Eye (tissue), 1 donor: ENCODE data around the gene CDT1.
"Not testable (repeated sequence)": the region's sequence is repeated elsewhere in the genome, so short reads cannot be mapped to it uniquely, and the experiment has no call there.

ENCODE experiments used
- DNase-seq: peaks from one replicate; pipeline ENCODE4 v3.0.0-alpha.2; 2015

CDT1 gene

DNA sequence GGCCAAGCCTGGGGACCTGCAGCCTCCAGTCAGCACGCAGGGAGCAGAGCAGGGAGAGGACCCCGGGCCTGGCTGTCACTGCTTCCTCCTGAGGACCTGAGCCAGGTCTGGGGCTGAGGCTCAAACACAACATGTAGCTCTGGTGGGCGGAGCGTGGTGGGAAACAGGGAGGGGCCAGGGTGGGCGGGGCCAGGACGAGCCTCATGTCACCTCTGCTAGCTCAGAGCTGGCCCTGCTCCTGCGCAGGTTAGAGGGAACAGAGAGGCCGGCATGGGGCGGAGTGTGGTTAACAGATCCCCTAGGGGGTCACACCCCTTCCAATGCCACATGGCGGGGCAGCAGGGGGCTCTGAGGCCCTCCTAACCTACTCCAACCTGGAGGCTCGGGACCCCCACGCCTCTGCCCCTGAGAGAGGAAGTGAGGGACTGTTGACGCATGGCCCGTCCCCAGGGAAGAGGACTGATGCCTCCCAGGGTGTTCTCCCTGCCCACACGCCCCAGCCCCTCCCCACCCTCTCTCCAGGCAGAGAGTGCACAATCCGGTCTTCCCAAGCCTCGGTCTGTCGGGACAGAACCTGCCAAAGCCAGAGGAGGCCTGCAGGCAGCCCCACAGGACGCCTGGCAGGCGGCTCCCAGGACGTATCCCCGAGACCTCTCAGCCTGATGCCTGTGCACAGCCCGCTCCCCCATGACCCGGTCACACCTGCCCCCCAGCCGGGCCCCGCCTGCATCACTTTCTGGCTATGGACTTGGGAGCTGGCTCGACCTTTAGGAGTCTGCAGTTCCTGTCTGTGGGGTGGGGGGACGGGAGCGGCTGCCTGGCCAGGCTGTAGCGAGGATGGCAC is 33.8 kb upstream of the CDT1 start:
- peak; percentile 75 for DNase-seq

DNA sequence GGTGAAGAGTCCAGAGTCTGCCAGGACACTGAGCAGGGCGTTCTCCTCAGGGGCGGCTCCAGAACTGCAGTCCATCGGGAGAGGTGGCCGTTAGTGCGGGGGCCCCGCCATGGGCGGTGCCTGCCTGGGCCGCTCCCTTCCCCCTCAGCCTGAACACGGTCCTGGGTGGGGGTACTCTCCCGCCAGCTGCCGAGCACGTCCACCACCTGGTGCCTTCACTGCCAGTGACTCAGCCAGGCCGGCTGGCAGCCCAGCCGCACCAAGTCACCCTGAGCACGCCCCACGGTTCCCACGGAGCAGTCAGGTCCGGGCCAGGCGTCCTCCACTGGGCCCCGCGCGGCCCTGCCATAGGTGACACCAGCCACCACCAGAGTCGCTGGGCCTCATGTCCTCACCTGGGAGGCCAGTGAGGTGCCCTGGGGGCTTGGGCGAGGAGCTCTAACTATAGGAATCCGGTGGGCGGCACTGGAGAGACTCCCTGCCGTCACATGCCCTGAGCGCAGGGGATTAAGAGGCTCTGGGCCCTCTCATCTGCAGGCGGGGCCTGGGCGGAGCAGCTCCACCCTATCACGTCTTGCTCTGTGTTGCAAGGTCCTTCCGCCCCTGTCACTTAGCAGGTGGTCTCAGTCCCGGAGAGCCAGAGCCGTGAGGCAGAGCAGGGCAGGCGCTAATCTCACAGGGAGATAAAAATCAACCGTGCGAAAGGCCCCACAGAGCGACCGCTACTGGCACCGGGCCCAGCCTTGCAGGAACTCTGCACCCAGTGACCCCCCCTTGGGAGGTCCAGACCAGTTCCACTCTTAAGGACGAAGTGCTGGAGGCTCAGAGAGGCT is 32.9 kb upstream of the CDT1 start:
- DNase-seq = peak; percentile 85

DNA sequence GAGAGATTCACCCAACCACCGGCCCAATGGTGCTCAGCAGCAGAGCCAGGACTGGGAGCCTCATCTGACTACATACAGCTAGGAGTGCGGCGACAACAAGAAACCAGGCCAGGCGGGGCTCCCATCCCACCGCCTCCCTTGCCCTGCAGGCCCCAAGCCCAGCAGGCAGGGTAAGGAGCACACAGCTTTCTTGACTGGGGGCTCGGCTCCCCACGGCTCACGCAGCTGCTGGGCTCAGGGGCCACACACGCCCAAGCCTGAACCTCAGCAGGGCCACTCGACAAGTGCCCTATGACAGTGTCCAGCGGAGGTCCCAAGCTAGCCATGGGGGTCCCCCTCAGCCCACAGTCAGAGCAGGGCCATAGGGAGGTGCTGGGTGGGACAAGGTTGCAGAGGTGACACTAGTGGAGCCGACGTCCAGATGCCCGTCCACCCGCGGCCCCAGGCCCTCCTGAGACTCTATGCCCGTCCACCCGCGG is 32.3 kb upstream of the CDT1 start:
- DNase-seq = no peak

DNA sequence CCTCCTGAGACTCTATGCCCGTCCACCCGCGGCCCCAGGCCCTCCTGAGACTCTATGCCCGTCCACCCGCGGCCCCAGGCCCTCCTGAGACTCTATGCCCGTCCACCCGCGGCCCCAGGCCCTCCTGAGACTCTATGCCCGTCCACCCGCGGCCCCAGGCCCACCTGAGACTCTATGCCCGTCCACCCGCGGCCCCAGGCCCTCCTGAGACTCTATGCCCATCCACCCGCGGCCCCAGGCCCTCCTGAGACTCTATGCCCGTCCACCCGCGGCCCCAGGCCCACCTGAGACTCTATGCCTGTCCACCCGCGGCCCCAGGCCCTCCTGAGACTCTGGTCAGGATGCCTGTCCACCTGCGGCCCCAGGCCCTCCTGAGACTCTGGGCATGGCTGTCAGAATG is 31.8 kb upstream of the CDT1 start:
- not testable (repeated sequence) for DNase-seq

DNA sequence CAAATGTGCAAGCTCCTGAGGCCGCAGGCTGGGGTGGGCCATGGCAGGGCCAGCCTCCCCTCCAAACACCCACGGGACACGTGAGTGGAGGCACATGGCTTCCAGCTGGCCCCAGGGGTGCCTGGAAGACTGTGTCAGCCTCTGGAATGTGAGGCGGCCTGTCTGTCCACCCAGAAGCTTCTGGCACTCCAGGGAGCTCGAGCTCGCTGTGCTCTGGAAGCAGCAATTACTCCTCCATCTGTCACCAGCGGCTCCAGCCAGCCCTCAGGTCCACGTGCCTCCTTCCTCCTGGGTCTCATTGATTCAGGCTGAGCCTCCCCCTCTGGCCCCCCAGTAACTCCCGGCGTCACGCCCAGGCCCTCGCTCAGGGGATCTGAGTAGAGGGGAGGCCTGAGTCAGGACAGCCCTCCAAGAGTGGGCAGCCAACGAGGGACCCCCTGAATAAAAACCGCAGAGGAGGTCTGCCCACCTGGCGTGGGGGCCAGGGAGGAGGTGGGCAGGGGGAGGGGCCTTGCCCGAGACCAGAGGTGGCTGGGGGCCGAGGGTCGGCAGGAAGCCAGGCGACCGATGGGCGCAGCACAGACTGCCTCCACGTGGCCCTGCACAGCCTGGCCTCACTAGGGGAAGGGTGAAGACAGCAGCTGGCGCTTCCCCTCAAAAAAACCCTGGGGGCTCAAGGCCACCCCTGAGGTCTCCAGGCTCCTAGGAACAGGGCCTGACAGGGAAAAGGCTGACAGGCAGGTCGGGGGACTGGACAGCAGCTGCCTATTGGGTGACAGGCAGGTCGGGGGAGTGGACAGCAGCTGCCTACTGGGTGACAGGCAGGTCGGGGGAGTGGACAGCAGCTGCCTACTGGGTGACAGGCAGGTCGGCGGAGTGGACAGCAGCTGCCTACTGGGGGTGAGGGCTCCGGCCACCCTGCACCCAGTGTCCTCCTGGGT is 30.4 kb upstream of the CDT1 start:
- DNase-seq = peak; percentile 84

DNA sequence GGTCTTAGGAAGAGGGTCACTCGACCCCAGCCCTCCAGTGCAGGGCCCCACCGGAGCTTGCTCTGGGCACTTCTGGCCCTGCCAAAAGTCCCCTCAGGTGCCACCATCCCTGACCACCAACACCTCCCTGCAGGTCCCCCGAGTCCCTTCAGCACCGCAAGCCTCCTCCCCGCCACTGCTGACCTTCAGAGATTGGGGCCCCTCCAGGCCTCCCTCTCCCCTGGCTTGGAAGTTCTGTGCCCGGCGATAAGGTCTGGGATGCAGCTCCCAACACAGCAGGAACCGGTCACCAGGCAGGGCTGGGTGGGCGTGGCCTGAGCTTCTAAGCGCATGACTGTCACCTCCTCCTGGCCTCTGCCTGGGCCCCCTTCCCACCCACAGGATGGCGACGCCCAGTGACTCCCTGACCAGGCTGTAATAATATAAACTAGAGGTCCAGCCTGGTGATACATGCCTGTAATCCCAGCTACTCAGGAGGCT is 29.7 kb upstream of the CDT1 start:
- peak; percentile 70 for DNase-seq

DNA sequence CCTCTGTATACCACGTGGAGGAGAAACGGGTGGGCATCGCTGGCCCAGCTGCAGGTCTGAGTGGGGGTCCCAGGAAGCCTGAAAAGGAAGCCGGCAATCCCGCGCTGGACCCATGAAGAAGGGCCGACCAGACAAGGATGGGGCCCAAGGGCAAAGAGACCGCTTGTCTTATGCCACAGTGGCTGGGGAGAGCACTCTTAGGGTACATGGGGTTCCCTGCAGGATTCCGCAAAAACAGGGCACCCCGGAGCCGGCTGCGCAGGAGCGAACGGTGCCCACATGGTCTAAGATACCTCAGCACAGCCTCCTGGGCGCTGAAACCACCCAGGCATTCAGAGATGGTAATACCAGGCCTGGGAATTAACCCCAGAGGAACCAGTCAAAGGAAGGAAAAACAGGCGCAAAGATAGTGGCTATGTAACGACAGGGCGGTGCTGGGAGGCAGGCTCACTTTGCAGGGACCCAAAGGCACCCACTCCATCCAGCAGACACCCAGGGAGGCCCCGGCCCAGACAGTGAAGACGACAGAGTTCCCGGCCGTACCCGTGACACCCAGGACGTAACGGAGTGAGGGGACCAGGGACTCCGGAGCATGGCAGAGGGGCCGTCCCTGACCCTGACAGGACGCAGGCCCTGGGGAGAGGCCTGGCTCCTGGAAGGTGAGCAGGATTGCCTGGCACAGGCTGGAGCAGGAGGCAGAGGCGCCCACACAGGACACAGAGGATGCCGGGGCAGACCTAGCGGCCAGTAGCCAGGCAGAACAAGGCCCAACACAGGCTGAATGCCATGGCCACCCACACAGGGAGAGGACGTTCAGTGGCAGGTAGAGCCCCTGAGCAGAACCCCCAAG is 28.8 kb upstream of the CDT1 start:
- DNase-seq = no peak

DNA sequence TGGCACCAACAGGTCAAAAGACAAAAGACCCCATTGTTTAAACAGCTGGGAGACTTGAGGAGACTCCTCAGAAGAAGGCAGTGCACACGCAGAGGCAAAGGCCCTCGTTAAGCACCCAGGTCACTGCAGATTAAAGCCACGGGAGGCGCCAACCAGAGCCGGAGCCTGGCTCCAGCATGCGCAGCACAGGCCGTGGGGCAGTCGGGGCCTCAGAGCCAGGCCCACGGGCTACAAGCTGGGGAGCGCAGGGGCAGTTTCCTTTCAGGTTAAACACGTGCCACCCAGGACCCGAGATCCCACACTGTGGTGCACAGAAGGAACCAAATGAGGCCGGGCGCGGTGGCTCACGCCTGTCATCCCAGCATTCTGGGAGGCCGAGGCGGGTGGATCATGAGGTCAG is 27.8 kb upstream of the CDT1 start:
- no peak for DNase-seq

DNA sequence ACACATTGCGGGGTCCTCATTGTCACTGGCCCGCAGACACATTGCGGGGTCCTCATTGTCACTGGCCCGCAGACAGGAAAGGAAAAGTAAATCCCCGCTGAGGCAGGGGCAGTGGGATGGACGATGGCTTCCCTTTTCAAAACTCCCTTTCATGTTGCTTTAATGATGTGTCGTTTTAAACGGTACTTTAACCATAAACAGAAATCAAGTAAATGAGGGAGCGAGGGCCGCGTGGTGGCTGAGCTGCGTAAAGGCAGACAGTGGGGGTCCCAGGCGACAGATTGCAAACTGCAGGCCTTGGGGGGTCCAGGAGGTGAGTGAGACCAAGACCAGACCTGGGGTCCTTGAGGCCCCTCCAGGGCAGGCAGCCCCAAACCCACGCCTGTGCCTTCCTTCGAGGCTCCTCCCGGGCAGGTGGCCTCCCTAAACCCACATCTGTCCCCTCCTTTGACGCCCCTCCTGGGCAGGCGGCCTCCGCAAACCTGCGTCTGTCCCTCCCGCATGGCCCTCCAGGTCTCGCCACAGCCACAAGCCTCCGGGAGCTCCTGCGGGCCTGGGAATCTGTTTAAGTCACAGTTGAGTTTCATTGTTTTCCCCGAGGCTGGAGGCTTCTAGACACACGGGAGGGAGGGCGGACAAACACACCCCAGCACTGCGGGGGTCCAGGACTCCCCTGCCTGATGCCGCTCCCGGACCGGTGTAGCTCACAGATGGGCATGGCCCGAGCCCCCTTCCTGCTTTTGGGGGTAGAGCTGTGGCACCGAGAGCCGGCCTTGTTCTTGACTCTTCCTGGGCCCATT is 25.9 kb upstream of the CDT1 start:
- peak; percentile 67 for DNase-seq

DNA sequence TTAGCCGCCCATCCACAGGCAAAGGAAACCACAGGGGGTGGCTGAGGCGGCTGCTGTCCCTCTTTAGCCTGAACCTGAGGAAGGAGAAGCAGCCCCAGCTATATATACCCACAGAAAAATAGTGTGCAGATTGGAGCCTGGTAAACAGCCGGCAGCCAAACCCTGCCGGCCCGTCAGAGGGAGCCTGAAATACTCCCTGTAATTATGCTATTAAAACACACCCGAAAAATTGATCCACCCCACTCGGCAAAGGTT is 25.4 kb upstream of the CDT1 start:
- DNase-seq = no peak

DNA sequence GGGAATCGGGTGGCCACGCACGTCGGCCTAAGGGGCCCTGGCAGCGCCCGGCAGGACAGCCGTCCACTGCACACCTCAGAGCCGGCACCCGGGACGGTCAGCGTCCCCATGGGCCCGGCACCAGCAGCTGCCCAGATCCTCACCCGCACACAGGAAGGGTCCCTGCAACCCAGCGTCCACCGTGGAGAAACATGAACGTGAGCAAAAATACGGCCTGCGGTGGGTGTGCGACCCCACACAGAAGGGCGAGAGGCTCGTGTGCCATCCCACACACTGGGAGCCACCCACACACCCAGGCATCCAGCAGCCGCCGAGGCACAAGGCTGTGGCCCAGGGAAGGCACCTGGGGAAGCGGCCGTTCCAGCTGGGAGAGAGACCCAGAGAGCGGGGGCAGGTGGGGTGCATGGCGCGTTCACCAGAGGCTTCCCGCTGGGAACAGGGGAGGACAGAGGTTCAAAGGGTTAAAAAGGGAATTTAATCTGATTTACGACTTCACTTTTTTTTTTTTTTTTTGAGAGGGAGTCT is 25.0 kb upstream of the CDT1 start:
- no peak for DNase-seq

DNA sequence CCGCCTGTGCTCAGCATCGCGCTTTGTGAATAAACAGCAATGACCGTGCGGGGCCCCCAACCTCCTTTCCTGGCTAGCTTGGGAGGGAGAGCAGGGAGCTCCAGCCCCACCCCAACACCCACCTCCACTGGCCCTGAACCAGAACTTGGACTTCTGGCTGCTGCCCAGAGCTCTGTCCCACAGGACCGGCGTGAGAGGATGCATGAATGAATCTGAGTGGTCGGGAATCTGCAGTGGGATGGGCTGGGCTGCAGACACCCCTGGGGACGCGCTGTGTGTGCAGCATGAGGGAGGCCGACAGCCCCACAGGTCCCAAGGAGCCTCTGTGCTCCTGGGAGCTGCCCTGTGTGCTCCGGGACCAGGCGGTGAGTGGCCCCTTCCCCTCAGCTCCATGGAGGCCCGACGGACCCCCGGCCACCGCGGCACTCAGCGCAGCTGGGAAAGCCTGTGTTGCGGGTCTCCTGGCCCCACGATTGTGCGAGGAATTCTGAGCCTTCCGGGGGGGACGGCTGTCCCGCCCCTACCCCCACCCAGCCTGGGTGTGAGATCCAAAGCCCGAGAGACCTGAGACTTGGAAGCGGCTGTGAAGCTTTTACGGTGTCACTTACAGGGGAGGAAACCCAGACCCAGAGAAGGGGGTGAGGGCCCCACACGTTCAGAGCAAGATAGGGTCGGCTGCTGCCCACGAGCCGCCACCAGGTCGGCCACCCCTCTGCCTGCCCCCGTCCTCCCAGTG is 24.0 kb upstream of the CDT1 start:
- no peak for DNase-seq

DNA sequence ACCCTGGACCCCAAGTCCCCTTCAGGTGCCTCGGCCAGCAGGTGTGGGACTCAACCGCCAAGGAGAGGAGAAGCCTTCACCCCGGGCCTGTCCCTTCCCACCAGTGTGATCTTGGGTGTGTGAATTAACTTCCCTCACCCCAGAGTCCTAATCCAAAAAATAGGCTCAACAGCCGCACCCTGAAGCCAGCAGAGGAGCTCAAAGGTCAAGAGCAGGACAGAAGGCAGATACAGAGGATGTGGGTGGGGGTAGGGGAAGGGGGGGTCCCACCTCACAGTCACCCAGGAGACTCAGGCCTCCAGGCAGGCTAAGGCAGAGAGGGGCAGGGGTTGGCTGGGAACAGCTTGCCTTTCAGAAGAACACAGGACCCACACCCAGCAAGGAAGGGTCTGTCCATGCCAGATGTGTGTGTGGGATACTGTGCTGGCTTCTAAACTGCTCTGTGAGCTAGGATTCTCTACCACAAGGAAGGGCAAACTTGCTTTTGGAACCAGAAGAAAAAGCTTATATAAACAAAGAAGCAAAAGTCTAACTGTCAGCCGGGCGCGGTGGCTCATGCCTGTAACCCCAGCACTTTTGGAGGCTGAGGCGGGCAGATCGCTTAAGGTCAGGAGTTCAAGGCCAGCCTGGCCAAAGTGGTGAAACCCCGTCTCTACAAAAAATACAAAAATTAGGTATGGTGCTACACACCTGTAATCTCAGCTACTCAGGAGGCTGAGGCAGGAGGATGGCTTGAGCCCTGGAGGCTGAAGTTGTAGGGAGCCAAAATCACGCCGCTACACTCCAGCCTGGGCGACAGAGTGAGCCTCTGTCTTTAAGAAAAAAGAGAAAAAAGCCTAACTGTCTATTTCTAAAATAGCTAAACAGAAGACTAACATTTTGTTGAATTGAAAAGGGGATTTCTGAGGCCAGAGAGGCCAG is 23.2 kb upstream of the CDT1 start:
- DNase-seq = no peak

DNA sequence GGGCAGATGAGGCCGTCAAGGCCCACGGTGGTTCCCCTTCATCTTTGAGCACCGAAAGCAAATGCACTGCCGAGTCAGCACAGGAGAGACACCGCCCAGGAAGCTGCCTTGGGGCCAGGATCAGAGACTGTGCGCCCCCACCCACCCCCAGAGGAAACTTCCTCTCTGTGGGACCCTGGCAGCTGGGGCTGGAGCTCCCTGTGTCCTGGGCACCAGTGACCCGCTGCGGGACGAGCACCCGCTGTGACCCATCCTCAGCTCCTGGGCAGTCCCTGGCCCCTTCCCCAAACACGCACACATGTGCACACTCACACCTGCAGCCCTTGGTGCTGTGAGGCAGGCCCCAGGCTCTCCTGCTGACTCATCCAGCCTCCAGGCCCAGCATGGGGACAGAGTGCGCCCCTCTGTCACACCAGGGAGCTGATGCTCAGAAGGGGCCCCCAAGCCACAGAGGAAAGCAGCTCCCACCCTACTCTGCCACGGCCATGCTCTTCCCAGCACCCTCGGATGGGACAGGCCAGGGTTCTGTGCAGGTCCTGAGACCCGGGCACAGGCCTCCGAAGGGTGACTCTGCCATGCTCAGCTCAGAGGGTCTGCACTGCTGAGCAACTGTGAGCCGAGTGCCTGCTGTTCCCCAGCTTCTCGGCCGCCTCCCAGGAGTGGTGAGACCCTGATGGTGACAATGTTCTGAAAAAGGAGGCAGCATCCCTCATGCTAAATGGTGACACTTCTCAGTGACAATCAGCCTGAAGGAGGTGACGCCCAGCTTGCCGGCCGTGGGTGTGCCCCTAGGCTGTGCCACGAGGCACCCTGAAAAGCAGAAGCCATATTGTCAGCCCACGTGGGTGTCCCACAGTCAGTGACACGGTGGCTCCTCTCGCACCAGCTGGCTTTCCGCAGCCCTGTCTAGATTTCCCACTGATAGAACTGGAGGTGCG is 22.2 kb upstream of the CDT1 start:
- DNase-seq = no peak

DNA sequence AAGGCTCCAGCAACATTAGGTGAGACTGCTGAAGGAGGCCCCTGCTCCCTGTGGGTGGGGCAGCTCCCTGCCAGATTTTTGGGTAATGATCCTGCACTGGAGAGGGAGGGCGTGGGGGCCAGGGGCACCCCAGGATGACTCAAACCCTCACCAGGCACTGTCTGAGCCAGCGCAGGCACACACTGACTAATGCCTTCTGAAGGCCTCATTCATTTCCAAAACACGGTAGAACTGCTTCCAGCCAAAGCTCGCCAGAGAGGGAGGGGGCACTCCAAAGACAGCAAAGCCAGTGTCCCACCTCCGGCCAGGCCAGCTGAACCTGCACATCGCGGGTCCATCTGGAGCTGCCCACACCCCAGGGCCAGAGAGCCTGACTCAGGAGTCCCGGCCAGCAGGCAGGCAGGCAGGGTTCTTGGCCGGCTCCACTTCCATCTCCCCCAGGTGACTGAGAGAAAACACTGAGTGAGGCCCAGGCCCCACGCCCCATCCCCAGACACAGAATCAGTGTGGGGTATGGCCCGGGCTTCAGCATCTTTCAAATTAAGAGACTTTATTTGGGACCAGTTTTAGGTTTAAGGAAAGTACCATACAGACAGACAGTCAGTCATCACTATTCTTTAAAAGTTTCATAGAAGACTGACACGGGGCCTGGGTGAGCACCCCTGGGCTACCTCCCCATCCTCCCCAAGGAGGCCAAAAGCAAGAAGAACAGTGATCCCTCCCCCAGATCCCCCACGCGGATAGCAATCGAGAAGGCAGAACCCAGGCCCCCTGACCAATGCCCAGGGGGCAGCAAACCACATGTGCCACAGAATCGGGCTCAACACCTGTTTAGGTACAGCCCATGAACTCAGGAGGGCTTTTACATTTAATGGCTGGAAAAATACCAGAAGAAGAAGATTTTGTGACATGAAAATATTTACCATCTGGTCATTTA is 20.9 kb upstream of the CDT1 start:
- no peak for DNase-seq

DNA sequence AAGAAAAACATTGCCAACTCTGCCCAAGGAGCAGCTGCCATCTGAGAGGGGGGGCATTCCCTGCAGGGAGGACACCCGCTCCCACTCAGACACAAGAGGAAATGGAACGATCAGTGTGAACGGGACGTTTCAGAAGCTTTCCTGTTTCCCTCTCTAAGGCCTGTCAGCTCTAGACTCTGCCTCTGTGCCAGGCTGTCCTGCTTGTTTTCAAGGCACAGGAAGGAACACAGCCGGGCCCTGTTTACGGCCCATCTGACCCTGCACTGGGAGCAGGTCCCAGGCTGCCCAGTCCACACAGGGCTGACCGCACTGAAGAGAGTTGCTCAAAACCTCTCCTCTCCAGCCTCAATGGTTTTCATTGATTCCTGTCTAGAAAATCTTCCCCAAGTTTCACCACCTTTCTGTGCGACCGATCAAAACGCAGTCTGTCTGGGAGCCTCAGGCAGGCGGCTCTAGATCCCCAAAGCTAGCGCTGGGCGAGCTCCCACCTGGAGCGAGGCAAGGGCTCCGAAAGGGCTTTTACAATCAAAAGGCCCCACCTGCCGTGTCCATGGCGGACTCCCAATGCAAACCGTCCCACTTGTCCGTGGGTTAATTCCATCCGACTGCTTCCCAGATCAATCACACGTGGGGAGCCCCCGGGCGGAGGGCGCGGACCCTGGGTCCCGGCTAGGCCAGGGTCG is 20.1 kb upstream of the CDT1 start:
- DNase-seq = no peak
